ENCODE measurements around the gene ABLIM2.
"Not testable (repeated sequence)": the region's sequence is repeated elsewhere in the genome, so short reads cannot be mapped to it uniquely, and the experiment has no call there.

ABLIM2 gene

DNA sequence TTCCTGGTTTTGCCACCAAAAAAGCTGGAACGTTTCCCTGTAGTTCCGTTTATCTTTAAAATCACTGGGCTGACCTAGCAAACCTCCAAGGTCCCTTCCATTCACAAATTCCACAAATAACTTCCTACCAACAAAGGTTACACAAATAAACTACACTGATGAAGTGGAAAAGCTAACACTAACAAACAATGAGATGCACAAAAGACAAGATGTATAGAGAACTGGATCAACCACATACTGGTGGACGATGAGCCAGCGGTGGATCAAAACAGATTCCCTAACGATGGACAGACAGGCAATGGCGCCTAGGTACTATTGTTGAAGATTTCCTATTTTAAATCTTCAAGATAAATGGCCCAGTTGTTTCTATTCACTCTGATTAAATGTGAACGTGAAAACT lies 234.4 kb downstream of the ABLIM2 start:
- DNase-seq = no peak

DNA sequence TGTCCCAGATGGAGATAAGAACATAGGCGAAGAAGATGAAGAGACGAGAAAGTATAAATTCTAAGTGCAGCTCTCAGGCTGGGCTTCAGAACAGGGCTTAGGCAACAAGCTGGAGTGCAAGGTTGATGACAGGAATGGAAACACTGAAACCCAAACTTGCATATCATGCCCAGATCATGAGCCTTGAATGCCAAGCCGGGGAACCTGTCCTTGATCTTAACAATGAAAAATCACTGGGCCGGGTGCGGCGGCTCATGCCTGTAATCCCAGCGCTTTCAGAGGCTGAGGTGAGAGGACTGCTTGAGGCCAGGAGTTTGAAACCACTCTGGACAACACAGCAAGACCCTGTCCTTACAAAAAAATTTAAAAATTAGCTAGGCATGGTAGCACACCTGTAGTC lies 236.1 kb downstream of the ABLIM2 start:
- no peak for DNase-seq

GRCh38 chr4:7918981-7919380 lies 239.6 kb downstream of the ABLIM2 start:
- no peak for DNase-seq

GRCh38 chr4:7918187-7918586 lies 240.4 kb downstream of the ABLIM2 start:
- not testable (repeated sequence) for DNase-seq

- DNase-seq = no peak
Observed at GRCh38 chr4:7917669-7918068, 240.9 kb downstream of the ABLIM2 start.

- DNase-seq = no peak
Observed at GRCh38 chr4:7915875-7916242, 242.8 kb downstream of the ABLIM2 start.

All from CD4-positive, alpha-beta T cell treated with Interleukin-21 for 1 hour (primary cell).